Naive B cell (primary cell): Measurements from ENCODE around the gene DEFB129. TPM values are rescaled to one million over a fixed set of nuclear protein-coding genes. Genes with fewer than 3 reads are reported as not detected.
A peak's percentile ranks its signal among the peaks of the same experiment; 100 is the strongest.
"Not testable (repeated sequence)": the region's sequence is repeated elsewhere in the genome, so short reads cannot be mapped to it uniquely, and the experiment has no call there.

Experiments used
- ATAC-seq, 2 donors: fragments of 150-1000 bp; cut with Tn5 transposase; 2 replicates each; pipeline ENCODE4 v1.10.0; 2021; ENCODE audit warnings: low read depth in 2 of 2, mild to moderate bottlenecking in 2 of 2, moderate library complexity in 2 of 2
- DNase-seq: peaks from one replicate; pipeline ENCODE4 v3.0.0; 2022
- H3K27ac Mint-ChIP-seq, 6 donors: one replicate each; pipeline ENCODE4 v1.8.0; 2020 to 2022; ENCODE audit warnings: mild to moderate bottlenecking in 6 of 6, mixed read lengths in 6 of 6, moderate library complexity in 5 of 6, inconsistent platforms in 2 of 6
- H3K27me3 Mint-ChIP-seq, 3 donors: one replicate each; pipeline ENCODE4 v1.8.0; 2021 to 2022; ENCODE audit warnings: mixed read lengths in 3 of 3, mild to moderate bottlenecking in 1 of 3
- H3K36me3 Mint-ChIP-seq, 2 donors: one replicate each; pipeline ENCODE4 v1.8.0; 2020 to 2022; ENCODE audit warnings: mixed read lengths in 2 of 2, inconsistent platforms in 1 of 2, mild to moderate bottlenecking in 1 of 2
- H3K4me1 Mint-ChIP-seq, 3 donors: one replicate each; pipeline ENCODE4 v1.8.0; 2020 to 2022; ENCODE audit warnings: mixed read lengths in 3 of 3, inconsistent platforms in 1 of 3, mild to moderate bottlenecking in 1 of 3, moderate library complexity in 1 of 3
- H3K4me3 Mint-ChIP-seq, 8 donors: one replicate each; pipeline ENCODE4 v1.8.0; 2020 to 2022; ENCODE audit warnings: mild to moderate bottlenecking in 8 of 8, mixed read lengths in 8 of 8, moderate library complexity in 8 of 8, inconsistent platforms in 2 of 8
- H3K9me3 Mint-ChIP-seq, 7 donors: one replicate each; pipeline ENCODE4 v1.8.0; 2020 to 2022; ENCODE audit warnings: mixed read lengths in 7 of 7, mild to moderate bottlenecking in 5 of 7, inconsistent platforms in 2 of 7, moderate library complexity in 1 of 7
- polyA plus RNA-seq, 6 donors: library from polyadenylated mRNA; unstranded; fragments of 300-500 nt; fragmentation: Illumina TruSeq; gene quantifications; one replicate each; pipeline ENCODE4 v1.2.3, GENCODE V29; 2021; ENCODE audit warnings: low read depth in 6 of 6

The DEFB129 gene
- polyA plus RNA-seq, 6 donors from 2014 or later: not detected

GRCh38 chr20:221258-221830 lies 5.7 kb upstream of the DEFB129 start:
- H3K36me3 Mint-ChIP-seq: no peaks in the 10 kb centered on the region
- H3K27me3 Mint-ChIP-seq: peaks cover 30 to 56% (median 42%) of the 10 kb centered on the region in 3 donors
- no peak overlapping the region for H3K4me3 Mint-ChIP-seq

GRCh38 chr20:225879-226278 lies 1.2 kb upstream of the DEFB129 start:
- H3K9me3 Mint-ChIP-seq, ATAC-seq, H3K36me3 Mint-ChIP-seq, H3K27ac Mint-ChIP-seq, DNase-seq: not testable (repeated sequence)
- H3K27me3 Mint-ChIP-seq: peaks cover 4 to 21% (median 10%) of the 10 kb centered on the region in 3 donors
- peaks cover 18 to 24% (median 23%) of the 10 kb centered on the region in 3 donors for H3K4me1 Mint-ChIP-seq
- H3K4me3 Mint-ChIP-seq: peak overlapping the region in 1 of 8 donors; percentile 10

More at GRCh38 chr20:221258-221830, 5.7 kb upstream of the DEFB129 start:
- no peak overlapping the region for H3K27ac Mint-ChIP-seq
- peaks cover 0 to under 1% (median 0%) of the 10 kb centered on the region in 3 donors for H3K4me1 Mint-ChIP-seq
- no peak for ATAC-seq
- H3K9me3 Mint-ChIP-seq: peaks cover 0 to 5% (median 0%) of the 10 kb centered on the region in 7 donors
- no peak for DNase-seq

DNA sequence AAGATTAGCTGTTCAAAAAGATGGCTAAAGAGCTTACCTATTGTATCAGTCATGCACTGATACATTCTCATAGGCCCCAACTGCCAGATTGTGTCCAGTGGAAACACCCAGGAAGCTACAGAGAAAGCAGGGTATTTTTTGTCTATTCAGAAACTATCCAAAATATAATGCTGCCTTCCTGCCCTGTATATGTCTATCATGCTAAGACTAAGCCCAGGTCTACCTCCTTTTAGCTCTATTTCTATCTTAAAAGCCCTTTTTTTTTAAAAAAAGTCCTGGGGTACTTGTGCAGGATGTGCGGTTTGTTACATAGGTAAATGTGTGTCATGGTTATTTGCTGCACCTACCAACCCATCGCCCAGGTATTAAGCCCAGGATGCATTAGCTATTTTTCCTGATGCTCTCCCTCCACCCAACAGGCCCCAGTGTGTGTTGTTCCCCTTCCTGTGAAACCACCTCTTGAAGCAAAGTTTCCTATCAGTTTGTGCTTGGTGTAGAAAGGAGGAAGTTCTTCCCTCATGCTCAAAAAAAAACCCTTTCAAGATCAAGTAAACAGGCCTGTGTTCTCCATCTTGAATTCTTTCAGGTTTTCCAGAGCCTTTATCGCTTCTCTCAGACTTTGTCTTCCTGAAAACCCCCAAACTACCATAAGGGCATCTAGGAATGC lies 514 bp downstream of the DEFB129 start:
- H3K27me3 Mint-ChIP-seq: peaks cover 0 to 7% (median 0%) of the 10 kb centered on the region in 3 donors
- peaks cover 18 to 24% (median 23%) of the 10 kb centered on the region in 3 donors for H3K4me1 Mint-ChIP-seq
- peak overlapping the region; percentile 68 to 89 (median 84) for H3K27ac Mint-ChIP-seq
- H3K9me3 Mint-ChIP-seq: peaks cover 0 to 5% (median 0%) of the 10 kb centered on the region in 7 donors
- ATAC-seq (peak; percentile 84 to 89), DNase-seq (peak; percentile 26)
- no peaks in the 10 kb centered on the region for H3K36me3 Mint-ChIP-seq
- H3K4me3 Mint-ChIP-seq: peak overlapping the region in 5 of 8 donors; percentile 17 to 79 (median 40)

- DNase-seq: no peak
- H3K36me3 Mint-ChIP-seq: no peaks in the 10 kb centered on the region
- no peak overlapping the region for H3K4me3 Mint-ChIP-seq
- no peaks in the 10 kb centered on the region for H3K27me3 Mint-ChIP-seq
- no peak for ATAC-seq
- peaks cover 0 to 1% (median 0%) of the 10 kb centered on the region in 7 donors for H3K9me3 Mint-ChIP-seq
- H3K27ac Mint-ChIP-seq: no peak overlapping the region
- H3K4me1 Mint-ChIP-seq: peaks cover 5 to 24% (median 11%) of the 10 kb centered on the region in 3 donors
These were observed 8.8 kb downstream of the DEFB129 start for GRCh38 chr20:235891-236290.

- Mint-ChIP-seq H3K36me3 (no peaks in the 10 kb centered on the region), H3K27me3 (no peaks in the 10 kb centered on the region), H3K9me3 (no peaks in the 10 kb centered on the region), H3K4me3 (peak overlapping the region; percentile 54 to 92 (median 84)), H3K27ac (peak overlapping the region; percentile 0 to 94 (median 60)), H3K4me1 (peaks cover 5 to 24% (median 11%) of the 10 kb centered on the region in 3 donors)
- peak; percentile 32 for DNase-seq
- ATAC-seq: peak; percentile 92 to 93
These were observed 10.4 kb downstream of the DEFB129 start for GRCh38 chr20:237489-237888.

DNA sequence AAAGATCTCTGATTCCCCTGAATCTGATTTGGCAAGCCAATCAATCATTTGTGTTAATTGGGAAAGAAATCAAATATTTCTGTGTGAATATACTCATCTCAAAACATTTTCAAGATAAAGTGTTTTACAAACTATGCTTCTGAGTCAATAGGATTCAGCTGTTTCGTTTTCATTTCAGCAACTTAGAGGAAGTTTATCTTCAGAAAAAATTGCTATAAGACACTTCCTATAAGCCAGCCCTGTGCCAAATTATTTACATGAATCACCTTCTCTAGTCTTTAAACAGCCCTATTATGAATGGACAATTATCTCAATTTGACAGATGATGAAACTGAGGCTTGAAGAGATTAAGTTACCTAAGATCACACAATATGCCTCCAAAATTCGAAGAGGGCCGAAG lies 10.9 kb downstream of the DEFB129 start:
- no peaks in the 10 kb centered on the region for H3K27me3 Mint-ChIP-seq
- H3K9me3 Mint-ChIP-seq: no peaks in the 10 kb centered on the region
- peak; percentile 80 to 81 for ATAC-seq
- peak overlapping the region; percentile 54 to 92 (median 84) for H3K4me3 Mint-ChIP-seq
- DNase-seq: no peak
- peak overlapping the region; percentile 0 to 94 (median 60) for H3K27ac Mint-ChIP-seq
- no peaks in the 10 kb centered on the region for H3K36me3 Mint-ChIP-seq
- peaks cover 5 to 24% (median 11%) of the 10 kb centered on the region in 3 donors for H3K4me1 Mint-ChIP-seq

DNA sequence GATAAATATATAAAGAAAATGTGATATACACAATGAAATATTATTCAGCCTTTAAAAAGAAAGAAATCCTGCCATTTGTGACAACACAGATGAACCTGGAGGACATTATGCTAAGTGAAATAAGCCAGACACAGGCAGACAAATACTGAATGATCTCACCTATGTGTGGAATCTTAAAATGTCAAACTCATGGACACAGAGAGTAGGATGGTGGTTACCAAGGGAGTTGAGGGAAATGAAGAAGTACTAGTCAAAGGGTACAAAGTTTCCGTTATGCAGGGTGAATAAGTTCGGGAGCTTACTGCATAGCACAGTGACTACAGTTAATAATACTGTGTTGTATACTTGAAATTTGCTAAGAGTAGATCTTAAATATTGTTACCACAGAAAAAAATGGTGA lies 15.8 kb downstream of the DEFB129 start:
- no peak overlapping the region for H3K27ac Mint-ChIP-seq
- DNase-seq (no peak), ATAC-seq (no peak)
- H3K4me3 Mint-ChIP-seq: no peak overlapping the region
- H3K9me3 Mint-ChIP-seq: no peaks in the 10 kb centered on the region
- H3K36me3 Mint-ChIP-seq: no peaks in the 10 kb centered on the region
- peaks cover 0 to 5% (median 0%) of the 10 kb centered on the region in 3 donors for H3K27me3 Mint-ChIP-seq
- peaks cover 0 to 9% (median 4%) of the 10 kb centered on the region in 3 donors for H3K4me1 Mint-ChIP-seq

DNA sequence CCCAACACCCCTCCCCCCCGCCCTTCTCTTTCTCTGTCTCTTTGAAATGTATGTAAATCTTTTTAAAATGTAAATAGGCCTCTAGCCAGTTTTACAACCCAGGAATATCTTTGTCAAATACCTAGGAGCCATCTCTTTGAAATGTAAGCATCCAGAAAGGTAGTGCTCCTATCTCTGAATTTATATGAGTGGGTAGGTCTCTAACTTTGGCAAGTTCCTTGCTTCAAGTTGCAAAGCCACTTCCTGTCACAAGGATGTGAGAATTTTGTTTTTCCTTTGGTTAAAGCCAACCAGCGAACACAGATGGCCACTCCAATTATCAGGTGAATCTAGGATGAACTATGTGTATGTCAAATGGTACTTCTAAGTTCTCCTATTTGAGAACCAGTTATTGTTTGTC lies 24.3 kb downstream of the DEFB129 start:
- H3K4me3 Mint-ChIP-seq: no peak overlapping the region
- ATAC-seq (no peak), DNase-seq (no peak)
- no peaks in the 10 kb centered on the region for H3K36me3 Mint-ChIP-seq
- H3K27me3 Mint-ChIP-seq: peaks cover 0 to 5% (median 5%) of the 10 kb centered on the region in 3 donors
- no peak overlapping the region for H3K27ac Mint-ChIP-seq
- no peaks in the 10 kb centered on the region for H3K9me3 Mint-ChIP-seq
- H3K4me1 Mint-ChIP-seq: no peaks in the 10 kb centered on the region

DNA sequence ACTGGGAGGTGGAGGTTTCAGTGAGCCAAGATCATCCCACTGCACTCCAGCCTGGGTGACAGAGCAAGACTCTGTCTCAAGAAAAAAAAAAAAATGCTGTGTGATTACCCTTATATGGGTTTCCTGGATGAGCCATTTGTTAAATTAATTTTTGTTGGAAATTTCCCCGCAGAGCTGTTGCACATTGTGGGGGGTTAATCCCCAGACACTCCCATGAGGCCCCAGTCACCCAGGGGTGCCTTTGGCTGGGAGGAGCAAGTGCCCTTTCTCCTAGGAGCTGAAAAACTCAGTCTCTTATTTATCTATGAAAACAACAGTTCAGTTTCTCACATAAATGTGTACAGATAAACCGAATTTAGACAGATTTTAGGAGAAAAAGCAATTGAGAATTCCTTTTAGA lies 25.7 kb downstream of the DEFB129 start:
- no peak for ATAC-seq
- no peaks in the 10 kb centered on the region for H3K4me1 Mint-ChIP-seq
- no peaks in the 10 kb centered on the region for H3K36me3 Mint-ChIP-seq
- H3K4me3 Mint-ChIP-seq: no peak overlapping the region
- no peak for DNase-seq
- H3K27me3 Mint-ChIP-seq: peaks cover 4 to 5% (median 5%) of the 10 kb centered on the region in 3 donors
- no peaks in the 10 kb centered on the region for H3K9me3 Mint-ChIP-seq
- H3K27ac Mint-ChIP-seq: no peak overlapping the region

- H3K36me3 Mint-ChIP-seq, H3K4me3 Mint-ChIP-seq, ATAC-seq, H3K27ac Mint-ChIP-seq, H3K4me1 Mint-ChIP-seq, H3K9me3 Mint-ChIP-seq, DNase-seq: not testable (repeated sequence)
- peaks cover 5 to 11% (median 8%) of the 10 kb centered on the region in 3 donors for H3K27me3 Mint-ChIP-seq
These were observed 26.4 kb downstream of the DEFB129 start for GRCh38 chr20:253447-253846.

GRCh38 chr20:257419-257818 lies 30.4 kb downstream of the DEFB129 start, which contains the start of gene DEFB132:
Gene DEFB132, plus strand, starts transcription at chr20:257724. Its CDS starts 55 bp downstream, at chr20:257779.
- Mint-ChIP-seq H3K4me1 (no peaks in the 10 kb centered on the region), H3K36me3 (no peaks in the 10 kb centered on the region), H3K9me3 (no peaks in the 10 kb centered on the region), H3K27ac (peak within 1 kb of the TSS in 2 of 6 donors; percentile 5 to 14), H3K27me3 (peaks cover 8 to 22% (median 12%) of the 10 kb centered on the region in 3 donors), H3K4me3 (no peak within 1 kb of the TSS)
- ATAC-seq (no peak), DNase-seq (no peak)

DNA sequence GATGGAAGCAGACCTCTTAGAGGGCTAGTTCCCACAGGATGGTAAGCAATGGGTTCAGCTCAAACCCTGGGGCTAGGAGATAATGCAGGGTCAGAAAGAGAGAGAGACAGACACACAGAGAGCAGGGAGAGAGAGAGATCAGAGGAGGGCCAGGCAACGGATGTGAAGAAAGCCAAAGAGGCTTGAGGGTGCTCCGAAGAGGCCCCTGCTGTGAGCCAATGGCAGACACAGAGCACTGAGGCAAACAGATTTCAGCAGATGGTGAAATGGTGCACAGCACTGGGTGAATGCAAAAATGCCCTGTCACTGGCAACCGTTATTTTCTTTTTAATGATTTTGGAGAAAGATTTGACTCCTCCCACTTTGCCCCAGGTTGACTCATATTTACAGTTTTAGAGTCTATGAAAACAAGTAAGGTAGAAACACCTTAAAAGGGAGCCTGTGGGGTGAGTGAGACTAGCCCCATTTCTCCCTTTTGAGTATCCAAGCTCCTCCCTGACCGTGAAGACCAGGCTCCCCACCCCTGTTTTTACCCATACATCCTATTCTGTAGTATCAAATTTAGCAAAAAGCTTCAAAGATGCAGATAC lies 31.3 kb downstream of the DEFB129 start:
- H3K27ac Mint-ChIP-seq: peak overlapping the region in 1 of 6 donors; percentile 5
- H3K4me3 Mint-ChIP-seq: no peak overlapping the region
- ATAC-seq: no peak
- no peaks in the 10 kb centered on the region for H3K9me3 Mint-ChIP-seq
- no peaks in the 10 kb centered on the region for H3K36me3 Mint-ChIP-seq
- no peak for DNase-seq
- peaks cover 8 to 22% (median 12%) of the 10 kb centered on the region in 3 donors for H3K27me3 Mint-ChIP-seq
- H3K4me1 Mint-ChIP-seq: no peaks in the 10 kb centered on the region

DNA sequence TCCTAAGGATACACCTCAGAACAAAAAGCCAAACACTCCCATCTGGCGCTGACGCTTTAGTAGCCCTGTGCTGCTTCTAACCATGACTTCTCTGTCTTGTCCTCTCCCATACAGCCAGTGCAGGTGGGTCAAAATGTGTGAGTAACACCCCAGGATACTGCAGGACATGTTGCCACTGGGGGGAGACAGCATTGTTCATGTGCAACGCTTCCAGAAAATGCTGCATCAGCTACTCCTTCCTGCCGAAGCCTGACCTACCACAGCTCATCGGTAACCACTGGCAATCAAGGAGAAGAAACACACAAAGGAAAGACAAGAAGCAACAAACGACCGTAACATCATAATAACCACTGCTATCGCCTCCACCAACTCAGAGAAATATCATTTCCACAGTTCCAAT lies 31.9 kb downstream of the DEFB129 start:
- peaks cover 8 to 22% (median 12%) of the 10 kb centered on the region in 3 donors for H3K27me3 Mint-ChIP-seq
- DNase-seq (no peak), ATAC-seq (no peak)
- no peaks in the 10 kb centered on the region for H3K9me3 Mint-ChIP-seq
- H3K4me1 Mint-ChIP-seq: no peaks in the 10 kb centered on the region
- H3K36me3 Mint-ChIP-seq: no peaks in the 10 kb centered on the region
- no peak overlapping the region for H3K4me3 Mint-ChIP-seq
- no peak overlapping the region for H3K27ac Mint-ChIP-seq
